ENCODE results near the gene MAD1L1.
"Not testable (repeated sequence)": the region's sequence is repeated elsewhere in the genome, so short reads cannot be mapped to it uniquely, and the experiment has no call there.

MAD1L1 gene

DNA sequence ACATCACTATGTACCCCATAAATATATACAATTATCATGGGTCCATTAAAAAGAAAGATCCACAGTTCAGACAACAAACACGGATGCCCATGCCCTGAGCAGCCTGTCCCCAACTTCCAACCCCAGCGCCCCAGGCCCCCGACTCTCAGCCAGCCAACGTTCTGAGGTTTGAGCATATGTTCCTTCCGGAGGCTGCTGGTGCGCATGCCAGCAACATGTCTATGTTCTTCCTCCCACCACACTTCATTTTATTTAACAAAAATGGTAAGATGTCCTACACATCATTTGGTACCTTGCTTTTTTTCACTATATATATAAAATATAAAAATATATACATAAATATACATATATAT is 250.9 kb downstream of the MAD1L1 start:
- Histone ChIP-seq H3K4me1 (ENCODE audit: control insufficient read depth, insufficient read depth, low read length) (no peaks in the 10 kb centered on the region), H3K27me3 (ENCODE audit: control insufficient read depth, insufficient read depth, low read length) (no peaks in the 10 kb centered on the region), H3K36me3 (ENCODE audit: control insufficient read depth, insufficient read depth, low read length) (no peaks in the 10 kb centered on the region), H3K9ac (ENCODE audit: low read length) (no peak overlapping the region), H3K4me3 (ENCODE audit: low read length) (no peak overlapping the region), H3K27ac (ENCODE audit: low read depth, low read length) (no peak overlapping the region)

DNA sequence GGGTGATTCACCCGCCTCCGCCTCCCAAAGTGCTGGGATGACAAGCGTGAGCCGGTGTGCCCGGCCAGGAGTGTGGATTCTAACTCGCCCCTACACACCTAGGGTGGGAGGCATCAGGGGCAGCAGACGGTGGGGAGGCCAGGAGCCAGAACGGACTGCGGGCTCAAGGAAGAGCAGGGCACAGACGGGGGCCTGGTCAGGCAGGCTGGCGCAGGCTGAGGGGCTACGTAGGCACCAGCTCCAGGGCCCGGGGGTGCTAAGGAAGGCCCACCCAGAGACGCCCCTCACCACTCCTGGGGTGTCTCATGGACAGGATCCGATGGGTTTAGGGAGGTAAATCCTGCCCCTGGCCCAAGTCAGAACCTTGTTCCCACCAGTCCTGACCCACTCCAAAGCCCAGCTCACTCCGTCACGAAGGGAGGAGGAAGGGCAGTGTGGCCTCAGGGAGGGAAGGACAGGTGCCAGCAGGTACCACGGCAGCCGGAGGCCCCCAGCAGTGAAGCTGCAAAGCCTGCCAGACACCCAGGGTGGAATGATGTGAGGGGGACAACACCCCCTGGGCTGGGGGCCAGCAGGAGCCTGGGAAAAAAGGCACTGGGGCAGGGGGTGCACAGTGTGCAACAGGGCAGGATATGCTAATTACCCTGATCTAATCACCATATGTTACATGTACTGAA is 251.4 kb downstream of the MAD1L1 start:
- no peak overlapping the region for H3K27ac ChIP-seq (ENCODE audit: low read depth, low read length)
- H3K36me3 ChIP-seq (ENCODE audit: control insufficient read depth, insufficient read depth, low read length) = no peaks in the 10 kb centered on the region
- H3K27me3 ChIP-seq (ENCODE audit: control insufficient read depth, insufficient read depth, low read length) = no peaks in the 10 kb centered on the region
- no peaks in the 10 kb centered on the region for H3K4me1 ChIP-seq (ENCODE audit: control insufficient read depth, insufficient read depth, low read length)
- no peak overlapping the region for H3K4me3 ChIP-seq (ENCODE audit: low read length)
- no peak overlapping the region for H3K9ac ChIP-seq (ENCODE audit: low read length)

DNA sequence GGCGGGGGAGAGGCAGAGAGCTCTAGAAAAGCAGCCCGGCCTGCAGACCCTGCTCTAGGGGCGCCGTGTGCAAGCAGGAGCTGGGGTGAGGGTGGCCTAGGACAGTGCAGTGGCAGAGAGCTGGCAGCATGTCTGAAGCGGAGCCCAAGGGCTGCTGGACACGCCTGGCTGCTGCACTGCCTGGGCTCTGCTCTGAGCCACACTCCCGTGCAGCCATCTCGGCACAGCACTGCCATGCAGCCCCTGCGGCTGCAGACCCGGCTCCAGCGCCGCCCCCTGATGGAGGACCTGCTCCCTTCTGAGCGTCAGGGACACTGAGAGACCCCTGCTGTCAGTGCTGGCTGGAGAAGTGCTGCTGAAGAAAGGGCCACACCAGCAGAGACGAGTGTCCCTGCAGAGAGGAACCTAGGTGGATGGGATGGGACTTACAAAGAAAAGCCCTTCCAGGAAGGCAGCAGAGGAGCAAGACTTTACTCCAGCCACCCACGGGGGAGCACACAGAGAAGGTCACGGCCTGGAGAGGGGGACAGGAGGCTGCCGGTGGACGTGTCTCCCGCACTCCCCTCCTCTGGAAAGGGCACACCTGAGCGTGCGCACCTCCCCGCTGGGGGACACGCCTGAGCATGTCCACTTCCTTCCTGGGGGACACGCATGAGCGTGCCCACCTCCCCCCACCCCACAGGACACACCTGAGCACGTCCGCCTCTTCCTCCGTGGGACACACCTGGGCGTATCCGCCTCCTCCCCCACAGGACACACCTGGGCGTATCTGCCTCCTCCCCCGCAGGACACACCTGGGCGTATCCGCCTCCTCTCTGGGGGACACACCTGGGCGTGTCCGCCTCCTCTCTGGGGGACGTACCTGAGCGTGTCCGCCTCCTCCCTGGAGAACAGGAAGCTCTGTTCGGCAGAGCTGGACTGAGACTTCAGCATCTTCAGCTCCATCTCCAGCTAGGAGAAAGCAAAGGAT is 252.9 kb downstream of the MAD1L1 start:
- Histone ChIP-seq H3K4me3 (ENCODE audit: low read length) (no peak overlapping the region), H3K27me3 (ENCODE audit: control insufficient read depth, insufficient read depth, low read length) (no peaks in the 10 kb centered on the region), H3K36me3 (ENCODE audit: control insufficient read depth, insufficient read depth, low read length) (no peaks in the 10 kb centered on the region)

DNA sequence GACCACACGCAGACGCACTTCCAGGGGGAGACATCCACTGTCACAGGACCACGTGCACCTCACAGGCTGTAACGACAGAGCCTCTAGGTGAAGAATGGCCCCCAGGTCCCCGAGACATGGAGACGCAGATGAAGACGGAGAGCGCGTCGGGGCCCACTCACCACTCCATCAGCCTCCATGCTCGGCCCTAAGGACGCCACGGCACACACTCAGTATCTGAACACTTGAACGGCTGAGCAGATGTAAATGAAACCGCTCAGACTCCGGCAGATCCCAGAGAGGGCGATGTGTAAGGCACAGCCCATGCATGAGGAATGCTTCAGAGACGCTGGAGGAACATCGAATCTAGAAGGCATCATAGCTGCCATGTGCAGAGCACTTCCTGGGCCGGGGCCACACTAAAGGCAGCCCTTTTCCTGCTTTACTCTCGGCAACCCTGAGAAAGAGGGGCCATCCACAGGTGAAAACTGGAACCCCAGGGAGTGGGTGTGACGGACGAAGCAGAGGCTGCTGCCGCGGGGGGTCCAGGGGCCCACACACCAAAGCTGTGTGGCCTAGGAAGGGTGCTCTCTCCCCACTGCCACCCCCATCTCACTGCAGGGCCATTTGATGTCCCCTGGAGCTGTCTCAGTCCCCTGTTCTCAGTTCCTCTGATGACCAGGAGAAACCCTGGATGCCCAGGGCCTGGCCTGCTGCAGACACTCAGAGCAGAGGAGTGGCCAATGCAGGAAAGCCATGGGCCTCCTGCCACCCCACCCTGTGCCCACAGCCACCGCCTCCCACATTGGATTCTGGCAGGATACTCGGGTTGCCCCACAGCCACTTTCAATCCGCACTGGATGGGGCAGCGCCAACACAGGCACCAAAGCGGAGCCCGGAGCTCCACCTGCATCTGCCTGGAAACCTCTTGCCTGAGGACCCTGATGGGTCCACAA is 253.8 kb downstream of the MAD1L1 start:
- no peaks in the 10 kb centered on the region for H3K27me3 ChIP-seq (ENCODE audit: control insufficient read depth, insufficient read depth, low read length)
- H3K4me1 ChIP-seq (ENCODE audit: control insufficient read depth, insufficient read depth, low read length) = no peaks in the 10 kb centered on the region
- no peaks in the 10 kb centered on the region for H3K36me3 ChIP-seq (ENCODE audit: control insufficient read depth, insufficient read depth, low read length)
- no peak overlapping the region for H3K4me3 ChIP-seq (ENCODE audit: low read length)
- no peak overlapping the region for H3K9ac ChIP-seq (ENCODE audit: low read length)
- H3K27ac ChIP-seq (ENCODE audit: low read depth, low read length) = no peak overlapping the region

More for the DNA sequence above, 252.9 kb downstream of the MAD1L1 start:
- H3K4me1 ChIP-seq (ENCODE audit: control insufficient read depth, insufficient read depth, low read length) = no peaks in the 10 kb centered on the region
- no peak overlapping the region for H3K9ac ChIP-seq (ENCODE audit: low read length)
- no peak overlapping the region for H3K27ac ChIP-seq (ENCODE audit: low read depth, low read length)

DNA sequence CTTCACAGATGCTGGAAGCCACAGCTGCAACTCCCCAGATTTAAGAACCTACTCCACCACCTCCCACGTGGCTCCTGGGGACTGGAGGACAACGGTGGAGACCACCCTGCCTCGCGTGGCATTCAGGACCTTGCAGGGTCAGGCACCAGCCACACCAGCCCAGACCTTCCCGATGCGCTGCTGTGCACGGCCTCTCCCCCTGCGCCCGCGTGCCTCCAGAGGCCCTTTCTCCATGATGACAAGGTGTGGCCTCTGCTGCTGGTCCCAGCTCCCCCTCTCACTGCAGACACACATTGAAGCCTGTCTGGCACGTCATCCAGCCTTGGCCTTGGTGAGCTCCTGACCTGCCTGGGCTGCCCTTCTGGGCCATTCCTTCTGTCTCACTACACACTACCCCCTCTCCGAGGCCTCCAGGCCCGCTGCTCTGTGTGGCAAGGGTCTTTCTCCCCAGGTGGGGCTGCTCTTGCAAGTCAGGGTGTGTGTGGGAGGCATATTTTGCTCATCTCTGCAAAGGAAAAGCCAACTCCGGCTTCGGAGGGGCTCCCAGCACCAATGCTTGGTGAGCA is 254.8 kb downstream of the MAD1L1 start:
- Histone ChIP-seq H3K27me3 (ENCODE audit: control insufficient read depth, insufficient read depth, low read length) (no peaks in the 10 kb centered on the region), H3K27ac (ENCODE audit: low read depth, low read length) (no peak overlapping the region), H3K4me3 (ENCODE audit: low read length) (no peak overlapping the region), H3K36me3 (ENCODE audit: control insufficient read depth, insufficient read depth, low read length) (no peaks in the 10 kb centered on the region), H3K4me1 (ENCODE audit: control insufficient read depth, insufficient read depth, low read length) (no peaks in the 10 kb centered on the region), H3K9ac (ENCODE audit: low read length) (no peak overlapping the region)

DNA sequence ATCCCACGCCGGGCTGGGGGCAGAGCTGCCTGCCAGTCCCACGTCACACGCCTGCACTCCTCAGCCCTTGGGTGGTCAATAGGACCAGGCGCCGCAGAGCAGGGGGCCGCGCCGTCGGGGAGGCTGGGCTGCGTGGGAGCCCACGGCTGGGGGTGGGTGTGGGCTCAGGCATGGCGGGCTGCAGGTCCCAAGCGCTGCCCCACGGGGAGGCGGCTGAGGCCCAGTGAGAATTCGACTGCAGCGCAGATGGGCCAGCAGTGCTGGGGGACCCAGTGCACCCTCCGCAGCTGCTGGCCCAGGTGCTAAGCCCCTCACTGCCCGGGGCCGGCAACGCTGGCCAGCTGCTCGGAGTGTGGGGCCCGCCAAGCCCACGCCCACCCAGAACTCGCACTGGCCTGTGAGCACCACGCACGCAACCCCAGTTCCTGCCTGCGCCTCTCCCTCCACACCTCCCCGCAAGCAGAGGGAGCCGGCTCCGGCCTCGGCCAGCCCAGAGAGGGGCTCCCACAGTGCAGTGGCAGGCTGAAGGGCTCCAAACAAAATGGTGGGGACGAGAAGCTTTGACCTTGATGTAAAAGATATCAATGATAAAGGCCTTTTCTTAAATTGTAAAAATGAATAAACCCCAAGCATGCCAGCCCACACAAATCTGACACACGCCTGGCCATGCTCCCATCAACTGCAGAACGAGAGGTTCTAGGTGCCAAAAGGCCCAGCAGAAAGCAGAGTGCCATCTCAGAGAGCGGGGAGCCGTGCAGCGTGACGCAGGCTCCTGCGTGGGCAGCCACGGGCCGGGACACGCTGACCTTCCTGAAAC is 255.5 kb downstream of the MAD1L1 start:
- H3K27ac ChIP-seq (ENCODE audit: low read depth, low read length) = no peak overlapping the region
- no peaks in the 10 kb centered on the region for H3K27me3 ChIP-seq (ENCODE audit: control insufficient read depth, insufficient read depth, low read length)
- no peak overlapping the region for H3K9ac ChIP-seq (ENCODE audit: low read length)
- H3K4me1 ChIP-seq (ENCODE audit: control insufficient read depth, insufficient read depth, low read length) = no peaks in the 10 kb centered on the region
- H3K4me3 ChIP-seq (ENCODE audit: low read length) = no peak overlapping the region
- H3K36me3 ChIP-seq (ENCODE audit: control insufficient read depth, insufficient read depth, low read length) = no peaks in the 10 kb centered on the region

DNA sequence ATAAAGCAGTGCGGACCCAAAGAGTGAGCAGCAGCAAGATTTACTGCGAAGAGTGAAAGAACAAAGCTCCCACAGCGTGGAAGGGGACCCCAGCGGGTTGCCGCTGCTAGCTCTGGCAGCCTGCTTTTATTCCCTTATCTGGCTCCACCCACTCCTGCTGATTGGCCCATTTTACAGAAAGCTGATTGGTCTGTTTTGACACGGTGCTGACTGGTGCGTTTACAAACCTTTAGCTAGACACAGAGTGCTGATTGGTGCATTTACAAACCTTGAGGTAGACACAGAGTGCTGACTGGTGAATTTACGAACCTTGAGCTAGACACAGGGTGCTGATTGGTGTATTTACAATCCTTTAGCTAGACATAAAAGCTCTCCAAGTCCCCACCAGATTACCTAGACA is 256.2 kb downstream of the MAD1L1 start:
- not testable (repeated sequence) for H3K27me3 ChIP-seq (ENCODE audit: control insufficient read depth, insufficient read depth, low read length); H3K4me1 ChIP-seq (ENCODE audit: control insufficient read depth, insufficient read depth, low read length); H3K36me3 ChIP-seq (ENCODE audit: control insufficient read depth, insufficient read depth, low read length); H3K27ac ChIP-seq (ENCODE audit: low read depth, low read length); H3K9ac ChIP-seq (ENCODE audit: low read length); H3K4me3 ChIP-seq (ENCODE audit: low read length)

DNA sequence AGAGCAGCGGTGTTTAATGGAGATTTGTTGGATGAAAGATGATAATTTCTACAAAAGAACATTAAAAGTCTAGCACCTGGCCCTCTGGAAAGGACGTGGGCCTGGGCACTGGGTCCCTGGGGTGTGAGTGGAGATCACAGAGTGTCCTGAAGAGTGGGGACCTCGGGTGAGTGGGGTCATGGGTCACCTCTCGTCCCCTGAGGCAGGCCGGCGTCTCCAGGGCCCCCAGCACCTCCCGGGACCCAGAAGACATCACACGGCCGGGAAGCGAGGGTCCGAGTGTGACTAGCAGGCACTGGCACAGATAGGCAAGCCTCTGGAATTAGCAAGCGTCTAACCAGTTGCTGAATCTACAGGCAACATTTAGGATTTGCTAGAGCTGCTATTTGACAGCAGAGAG is 257.2 kb downstream of the MAD1L1 start:
- no peak overlapping the region for H3K27ac ChIP-seq (ENCODE audit: low read depth, low read length)
- H3K4me1 ChIP-seq (ENCODE audit: control insufficient read depth, insufficient read depth, low read length) = no peaks in the 10 kb centered on the region
- H3K36me3 ChIP-seq (ENCODE audit: control insufficient read depth, insufficient read depth, low read length) = no peaks in the 10 kb centered on the region
- H3K4me3 ChIP-seq (ENCODE audit: low read length) = no peak overlapping the region
- no peak overlapping the region for H3K9ac ChIP-seq (ENCODE audit: low read length)
- H3K27me3 ChIP-seq (ENCODE audit: control insufficient read depth, insufficient read depth, low read length) = no peaks in the 10 kb centered on the region

DNA sequence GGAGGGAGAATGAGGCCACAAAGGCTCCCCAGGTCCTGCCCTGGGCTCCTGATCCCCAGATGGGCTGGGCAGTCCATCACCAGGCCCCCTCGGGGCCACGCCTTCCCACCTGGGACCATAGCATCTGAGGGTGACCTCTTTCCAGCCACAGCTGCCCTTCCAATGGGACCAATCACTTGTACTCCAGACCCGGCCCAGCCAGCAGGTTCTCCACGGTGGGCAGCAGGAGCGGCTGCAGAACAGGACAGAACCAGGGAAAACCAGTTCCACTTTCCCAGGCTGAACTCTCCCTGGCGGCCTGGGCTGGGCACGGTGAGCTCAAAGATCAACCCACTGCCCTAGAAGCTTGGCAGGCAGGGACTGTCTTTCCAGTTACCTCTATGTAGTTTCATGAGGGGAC is 257.6 kb downstream of the MAD1L1 start:
- no peaks in the 10 kb centered on the region for H3K36me3 ChIP-seq (ENCODE audit: control insufficient read depth, insufficient read depth, low read length)
- H3K4me1 ChIP-seq (ENCODE audit: control insufficient read depth, insufficient read depth, low read length) = no peaks in the 10 kb centered on the region
- H3K27ac ChIP-seq (ENCODE audit: low read depth, low read length) = no peak overlapping the region
- no peak overlapping the region for H3K9ac ChIP-seq (ENCODE audit: low read length)
- no peaks in the 10 kb centered on the region for H3K27me3 ChIP-seq (ENCODE audit: control insufficient read depth, insufficient read depth, low read length)
- no peak overlapping the region for H3K4me3 ChIP-seq (ENCODE audit: low read length)

DNA sequence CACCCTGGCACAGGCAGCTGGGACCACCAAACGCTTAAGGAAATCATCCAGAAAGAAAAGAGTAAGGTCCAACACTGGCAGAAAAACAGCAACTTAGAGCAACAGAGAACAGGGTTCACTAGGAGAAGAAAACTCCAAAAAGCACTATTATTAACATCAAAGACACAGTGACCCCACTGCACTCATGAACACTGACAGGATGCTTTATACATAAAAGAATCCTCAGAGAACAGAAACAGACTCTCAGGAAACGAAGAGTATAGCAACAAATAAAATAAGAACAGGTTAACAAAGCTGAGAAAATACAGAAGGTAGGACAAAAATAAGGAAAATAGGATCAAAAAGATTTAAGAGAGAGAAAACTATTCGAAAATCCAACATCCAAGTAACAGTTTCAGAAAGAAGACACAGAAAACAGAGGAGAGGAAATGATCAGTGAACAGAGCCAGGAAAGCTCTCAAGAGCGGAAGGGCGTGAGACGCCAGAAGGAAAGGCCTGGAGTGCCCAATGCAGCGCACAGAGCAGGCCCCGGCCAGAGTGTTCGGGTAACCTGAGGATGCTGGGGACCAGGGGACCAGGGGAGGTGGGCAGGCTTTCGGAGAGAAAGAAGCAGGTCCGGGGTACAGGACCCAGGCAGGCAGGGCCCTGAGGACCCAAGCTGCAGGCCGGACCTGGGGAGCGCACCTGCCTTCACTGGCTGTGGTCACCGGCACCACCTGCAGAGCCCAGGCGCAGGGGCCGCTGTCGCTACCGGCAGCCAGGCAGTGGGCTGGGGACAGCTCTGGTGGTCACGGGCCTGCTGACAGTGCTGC is 258.2 kb downstream of the MAD1L1 start:
- Histone ChIP-seq H3K9ac (ENCODE audit: low read length) (no peak overlapping the region), H3K4me1 (ENCODE audit: control insufficient read depth, insufficient read depth, low read length) (no peaks in the 10 kb centered on the region), H3K27me3 (ENCODE audit: control insufficient read depth, insufficient read depth, low read length) (no peaks in the 10 kb centered on the region), H3K36me3 (ENCODE audit: control insufficient read depth, insufficient read depth, low read length) (no peaks in the 10 kb centered on the region), H3K27ac (ENCODE audit: low read depth, low read length) (no peak overlapping the region), H3K4me3 (ENCODE audit: low read length) (no peak overlapping the region)

All from rectal smooth muscle tissue (tissue), 1 donor.